OCI-M1 (cell line): ENCODE data around the gene ERVH48-1.
A peak's percentile ranks its signal among the peaks of the same experiment; 100 is the strongest.
"Not testable (repeated sequence)": the region's sequence is repeated elsewhere in the genome, so short reads cannot be mapped to it uniquely, and the experiment has no call there.

Experiments
- DNase-seq: peaks from one replicate; lab custom pipeline; 2025; lab: John Stamatoyannopoulos, UW

Gene ERVH48-1

GRCh38 chr21:42939582-42940413, 14.4 kb upstream of the ERVH48-1 start:
- DNase-seq, result no peak

DNA sequence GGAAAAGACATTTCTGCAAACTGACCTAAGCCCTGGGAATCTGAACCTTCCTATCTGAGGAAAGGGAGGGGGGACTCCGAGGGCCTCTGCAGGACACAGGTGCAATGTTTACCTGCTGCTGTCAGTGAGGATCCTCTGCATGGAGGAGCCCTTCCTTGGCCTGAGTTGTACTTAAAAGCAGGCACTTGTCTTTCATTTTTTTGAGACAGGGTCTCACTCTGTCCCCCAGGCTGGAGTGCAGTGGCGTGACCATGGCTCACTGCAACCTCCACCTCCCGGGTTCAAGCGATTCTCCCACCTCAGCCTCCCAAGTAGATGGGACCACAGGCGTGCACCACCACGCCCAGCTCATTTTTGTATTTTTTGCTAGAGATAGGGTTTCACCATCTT, 13.2 kb upstream of the ERVH48-1 start:
- DNase-seq, result not testable (repeated sequence)

DNA sequence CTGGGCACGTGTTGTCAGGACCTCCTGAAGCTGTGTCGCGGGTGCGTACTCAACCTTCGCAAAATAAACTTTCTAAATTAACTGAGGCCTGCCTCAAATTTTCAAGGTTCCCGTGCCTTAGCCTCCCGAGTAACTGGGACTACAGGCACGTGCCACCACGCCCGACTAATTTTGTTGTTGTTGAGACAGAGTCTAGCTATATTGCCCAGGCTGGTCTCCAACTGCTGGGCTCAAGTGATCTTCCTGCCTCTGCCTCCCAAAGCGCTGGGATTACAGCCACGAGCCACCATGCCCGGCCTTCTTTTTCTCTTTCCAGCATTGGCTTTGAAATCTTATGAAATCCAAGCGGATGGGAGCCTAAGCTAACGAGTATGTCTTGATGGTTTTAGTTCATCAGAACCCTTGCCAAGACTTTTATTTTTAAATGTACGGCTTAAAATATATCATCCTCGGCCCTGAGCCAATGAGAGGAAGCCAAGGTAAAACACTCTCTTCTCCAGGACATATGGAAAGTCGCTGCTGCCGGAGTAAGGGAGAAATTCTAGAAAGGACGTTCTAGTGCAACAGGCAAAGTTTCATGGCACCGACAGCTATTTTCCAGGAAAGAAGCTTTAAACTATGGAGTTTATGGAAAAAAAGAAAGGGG, 12.7 kb upstream of the ERVH48-1 start:
- DNase-seq, result no peak

- peak; percentile 71 for DNase-seq
These were observed 11.9 kb upstream of the ERVH48-1 start for GRCh38 chr21:42937034-42937940.

- not testable (repeated sequence) for DNase-seq
These were observed 10.9 kb upstream of the ERVH48-1 start for GRCh38 chr21:42936360-42936759.

DNA sequence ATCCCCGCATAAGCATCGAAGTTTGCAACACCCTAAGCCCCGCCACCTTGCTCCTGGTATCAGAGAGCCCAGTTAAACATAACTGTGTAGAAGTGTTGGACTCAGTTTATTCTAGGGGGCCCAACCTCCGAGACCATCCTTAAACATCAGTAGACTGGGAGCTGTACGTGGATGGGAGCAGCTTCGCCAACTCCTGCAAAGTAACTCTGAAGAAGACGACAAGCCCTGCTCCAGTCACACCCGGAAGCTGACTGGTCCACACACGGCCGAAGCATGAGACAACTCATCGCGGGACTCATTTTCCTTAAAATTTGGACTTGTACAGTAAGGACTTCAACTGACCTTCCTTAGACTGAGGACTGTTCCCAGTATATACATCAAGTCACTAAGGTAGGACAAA, 8.5 kb upstream of the ERVH48-1 start:
- not testable (repeated sequence) for DNase-seq

GRCh38 chr21:42933137-42933970, 7.9 kb upstream of the ERVH48-1 start:
- not testable (repeated sequence) for DNase-seq

DNA sequence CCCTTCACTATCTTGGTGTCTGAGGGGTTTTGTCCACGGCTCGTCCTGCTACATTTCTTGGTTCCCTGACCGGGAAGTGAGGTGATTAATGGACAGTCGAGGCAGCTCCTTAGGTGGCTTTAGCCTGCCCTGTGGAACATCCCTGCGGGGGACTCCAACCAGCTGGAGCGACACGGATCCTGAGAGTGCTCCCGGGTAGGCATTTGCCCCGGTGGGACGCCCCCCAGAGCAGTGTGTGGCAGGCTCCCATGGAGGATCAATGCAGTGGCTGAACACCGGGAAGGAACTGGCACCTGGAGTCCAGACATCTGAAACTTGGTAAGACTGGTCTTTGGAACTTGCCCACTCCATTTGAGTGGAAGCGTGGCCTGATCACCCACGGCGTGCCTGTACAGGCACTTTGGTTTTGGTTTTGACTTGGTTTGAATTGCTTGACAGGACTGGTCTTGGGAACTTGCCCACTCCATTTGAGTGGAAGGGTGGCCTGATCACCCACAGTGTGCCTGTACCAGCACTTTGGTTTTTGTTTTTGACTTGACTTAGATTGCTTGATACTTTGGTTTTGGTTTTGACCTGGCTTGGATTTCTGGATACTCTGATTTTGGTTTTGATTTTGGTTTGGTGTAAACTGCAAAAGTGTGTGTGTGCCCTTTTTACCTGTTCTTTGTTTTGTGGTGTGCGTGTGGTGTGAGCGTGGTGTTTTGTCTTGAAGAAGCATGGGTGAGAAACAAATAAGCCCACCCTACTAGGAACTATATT, 7.1 kb upstream of the ERVH48-1 start:
- not testable (repeated sequence) for DNase-seq

DNA sequence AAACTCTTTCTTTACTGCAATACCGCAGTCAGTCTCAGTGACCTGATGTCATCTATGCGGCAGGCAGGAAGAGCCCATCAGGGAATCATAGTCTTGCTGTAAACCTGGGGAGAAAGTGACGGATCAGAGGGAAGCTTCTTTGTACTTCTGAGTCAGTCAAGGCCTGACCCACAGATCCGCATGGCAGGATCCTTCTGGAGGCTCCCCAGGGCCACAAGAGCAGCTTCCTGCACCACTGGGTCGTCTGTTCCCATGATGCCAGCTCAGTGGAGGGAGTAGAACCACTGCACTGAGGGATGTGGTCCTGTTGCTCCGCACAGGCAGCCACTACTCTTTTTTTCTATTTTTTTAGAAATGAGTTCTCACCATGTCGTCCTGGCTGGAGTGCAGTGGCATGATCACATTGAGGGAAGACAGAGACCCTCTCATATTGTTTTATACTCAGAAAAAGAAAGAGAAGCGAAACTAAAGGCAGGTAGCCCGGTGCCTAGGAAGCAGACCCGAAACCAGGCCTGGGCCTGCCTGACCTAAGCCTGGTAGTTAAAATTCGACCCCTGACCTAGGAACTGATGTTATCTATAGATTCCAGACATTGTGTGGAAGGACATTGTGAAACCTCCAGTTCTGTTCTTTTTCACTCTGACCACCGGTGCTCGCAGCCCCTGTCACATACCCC, 6.3 kb upstream of the ERVH48-1 start:
- DNase-seq, result no peak

- DNase-seq, result peak; percentile 24
These were observed 4.5 kb upstream of the ERVH48-1 start for GRCh38 chr21:42929969-42930368.

GRCh38 chr21:42927474-42928200, 2.2 kb upstream of the ERVH48-1 start:
- not testable (repeated sequence) for DNase-seq

DNA sequence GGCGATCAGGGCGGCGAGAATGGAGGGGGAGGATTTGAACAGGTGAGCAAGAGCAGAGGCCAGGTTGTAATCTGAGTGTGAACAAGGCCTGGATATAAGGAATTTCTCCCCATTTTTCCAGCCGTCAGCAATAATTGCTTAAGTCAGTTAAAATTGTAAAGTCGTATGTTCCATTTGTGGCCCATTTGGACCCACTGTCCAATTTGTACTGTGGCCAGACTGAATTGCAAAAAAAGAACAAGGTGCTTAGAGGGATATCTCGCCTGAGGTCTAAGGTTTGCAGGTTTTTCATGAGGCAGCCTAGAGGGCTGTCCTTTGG, 1.0 kb downstream of the ERVH48-1 start:
- DNase-seq, result no peak

DNA sequence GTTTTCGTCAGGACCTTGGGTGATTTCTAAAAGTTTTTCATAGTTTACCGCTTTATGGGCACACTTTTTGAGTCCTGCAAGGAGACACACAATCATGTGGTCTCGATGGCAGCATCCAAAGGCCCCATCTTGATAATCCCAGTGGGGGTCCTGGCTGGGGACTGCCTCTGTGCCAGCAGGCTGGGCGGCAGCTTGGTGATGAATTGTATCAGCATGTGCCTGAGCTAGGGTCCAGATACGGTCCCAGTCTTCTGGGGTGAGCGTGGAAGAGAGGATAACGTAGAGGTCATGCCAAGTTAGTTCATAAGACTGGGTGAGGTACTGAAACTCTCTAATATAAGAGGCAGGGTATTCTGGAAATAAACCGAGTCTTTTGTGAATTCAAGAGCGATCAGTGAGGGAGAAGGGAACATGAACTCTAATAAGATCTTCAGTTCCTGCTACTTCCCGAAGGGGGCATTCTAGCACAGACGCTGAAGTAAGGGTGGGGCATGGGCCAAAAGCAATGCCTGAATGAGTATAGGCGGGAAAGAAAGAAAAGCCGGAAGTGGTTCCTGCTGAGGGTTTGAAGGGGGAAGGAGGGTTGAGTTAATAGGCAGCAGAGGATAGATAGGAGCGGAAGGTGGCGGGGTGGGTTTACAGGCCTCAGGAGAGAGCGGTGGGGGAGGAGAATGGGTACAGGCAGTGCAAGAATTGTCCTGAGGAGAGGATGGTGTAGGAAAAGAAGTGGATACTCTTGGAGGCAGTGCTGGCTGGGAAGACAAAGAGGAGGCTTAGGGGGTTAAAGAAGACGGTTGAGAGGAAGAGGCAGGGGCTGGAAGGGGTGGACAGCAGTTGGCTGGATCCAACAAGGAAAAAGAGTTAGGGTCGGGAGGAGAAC, 1.6 kb downstream of the ERVH48-1 start:
- DNase-seq, result peak; percentile 100

DNA sequence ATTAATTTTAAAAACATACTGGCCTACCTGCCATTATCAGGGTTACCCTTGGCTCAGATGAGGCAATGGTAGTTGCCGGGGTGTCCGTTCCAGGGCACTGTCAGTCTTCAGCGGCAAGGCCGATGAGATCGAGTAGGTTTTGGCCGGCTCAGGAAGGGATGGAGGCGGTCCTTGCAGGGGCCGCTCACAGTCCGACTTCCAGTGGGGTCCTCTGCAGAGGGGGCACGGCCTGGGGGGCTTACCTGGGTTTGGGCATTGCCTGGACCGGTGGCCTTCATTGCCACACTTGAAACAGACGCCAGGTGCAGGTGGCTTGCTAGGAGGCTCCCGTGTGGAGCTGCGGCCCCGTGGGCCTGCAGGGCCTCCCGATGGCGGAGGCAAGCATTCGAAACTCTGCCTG, 2.5 kb downstream of the ERVH48-1 start:
- no peak for DNase-seq

GRCh38 chr21:42921927-42922326, 3.5 kb downstream of the ERVH48-1 start:
- peak; percentile 47 for DNase-seq

DNA sequence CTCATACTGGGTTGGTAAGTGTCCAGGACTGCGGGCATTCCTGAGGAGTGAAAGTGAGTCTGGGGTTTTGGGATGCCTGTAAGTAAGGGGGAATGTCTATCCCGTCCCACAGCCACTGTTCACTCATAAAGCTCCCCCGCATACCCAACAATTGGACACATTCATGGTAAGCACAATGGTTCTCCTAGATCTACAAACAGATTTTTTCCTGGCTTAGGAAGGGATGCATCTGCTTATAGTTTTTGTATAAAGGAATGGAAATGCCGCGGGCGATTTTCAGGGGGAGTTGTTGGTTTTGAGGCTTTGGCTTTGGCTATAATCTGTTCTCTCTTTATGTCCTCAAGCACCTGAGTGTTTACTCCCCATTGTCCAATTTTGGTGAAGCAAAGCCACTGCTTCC, 7.1 kb downstream of the ERVH48-1 start:
- DNase-seq, result no peak

- DNase-seq, result no peak
These were observed 12.0 kb downstream of the ERVH48-1 start for GRCh38 chr21:42913476-42913875.

- not testable (repeated sequence) for DNase-seq
These were observed 13.5 kb downstream of the ERVH48-1 start for GRCh38 chr21:42911920-42912319.

DNA sequence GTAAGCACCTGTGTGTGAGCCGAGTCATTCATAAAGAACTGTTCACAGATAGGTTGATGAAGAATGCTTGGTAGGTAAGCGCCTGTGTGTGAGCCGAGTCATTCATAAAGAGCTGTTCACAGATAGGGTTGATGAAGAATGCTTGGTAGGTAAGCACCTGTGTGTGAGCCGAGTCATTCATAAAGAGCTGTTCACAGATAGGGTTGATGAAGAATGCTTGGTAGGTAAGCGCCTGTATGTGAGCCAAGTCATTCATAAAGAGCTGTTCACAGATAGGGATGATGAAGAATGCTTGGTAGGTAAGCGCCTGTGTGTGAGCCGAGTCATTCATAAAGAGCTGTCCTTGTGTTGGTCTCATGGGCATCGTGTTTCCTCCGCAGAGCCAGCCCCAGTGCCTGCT, 16.9 kb downstream of the ERVH48-1 start:
- DNase-seq, result not testable (repeated sequence)
